Measurements from ENCODE around the gene KMT2B. TPM values are rescaled to one million over a fixed set of nuclear protein-coding genes. Genes with fewer than 3 reads are reported as not detected.

KMT2B gene
- total and polyA plus RNA-seq, 2 donors (not counting 1 experiment from before 2014, with no cell fraction given), result 85.6 to 96.9 TPM

- ATAC-seq (ENCODE audit: low read depth) (no peak), DNase-seq (no peak)
- POLR2A ChIA-PET, result interaction anchor here (0.6 kb wide), 1 partner anchor 410 kb away, joined by 8 read pairs; no protein-coding TSS in a partner anchor
- Mint-ChIP-seq H3K27me3 (no peaks in the 10 kb centered on the region), H3K4me1 (peaks cover 19% of the 10 kb centered on the region), H3K27ac (no peak overlapping the region), H3K4me3 (no peak overlapping the region), H3K9me3 (ENCODE audit: insufficient read depth) (no peaks in the 10 kb centered on the region)
- peaks cover 66% of the 10 kb centered on the region for H4K20me1 ChIP-seq (ENCODE audit: control insufficient read depth, insufficient read depth, low read length, poor library complexity, severe bottlenecking)
- WGBS (ENCODE audit: insufficient coverage), result 94% methylated on average over 13 of the region's 14 CpGs
- no peaks in the 10 kb centered on the region for H3K27me3 ChIP-seq (replicated peaks in 1 of 4; ENCODE audit: control extremely low read depth in 1 of 4, control insufficient read depth in 3 of 4, insufficient read depth in 4 of 4, low read length in 3 of 4)
- no peak overlapping the region for H3K9ac ChIP-seq (ENCODE audit: low read length)
- H3K27ac ChIP-seq (ENCODE audit: low read length in 2 of 2), result no peak overlapping the region
- intact Hi-C loops (cut with micrococcal nuclease), result no loop called here
- no peak overlapping the region for H3K4me2 ChIP-seq (replicated peaks; ENCODE audit: low read depth, low read length, poor library complexity, severe bottlenecking)
- CTCF ChIA-PET, result no interaction called here
- no peak overlapping the region for H3K4me3 ChIP-seq (ENCODE audit: control extremely low read depth in 1 of 5, extremely low read depth in 1 of 5, insufficient read depth in 1 of 5, low read depth in 2 of 5, low read length in 4 of 5)
- no peaks in the 10 kb centered on the region for H3K9me3 ChIP-seq (ENCODE audit: control extremely low read depth in 1 of 3, control insufficient read depth in 2 of 3, insufficient read depth in 1 of 3, low read length in 2 of 3)
- no peak overlapping the region for H2AFZ ChIP-seq (ENCODE audit: insufficient read depth, low read depth, low read length, poor library complexity, severe bottlenecking)
- H3K79me2 ChIP-seq (ENCODE audit: control insufficient read depth, insufficient read depth, low read length), result peaks cover 81% of the 10 kb centered on the region
- peaks cover 8 to 15% of the 10 kb centered on the region in 2 donors for H3K4me1 ChIP-seq (ENCODE audit: control insufficient read depth in 2 of 2, insufficient read depth in 2 of 2, low read length in 2 of 2)
- peaks cover 2 to 71% of the 10 kb centered on the region in 2 experiments for H3K36me3 ChIP-seq (replicated peaks in 1 of 2; ENCODE audit: control extremely low read depth in 1 of 2, control insufficient read depth in 1 of 2, extremely low read depth in 1 of 2, insufficient read depth in 2 of 2, low read length in 1 of 2)
- TF ChIP-seq EZH2 (IDR thresholded peaks at IDR 0.05; ENCODE audit: borderline replicate concordance, insufficient read depth, low read depth, low read length, poor library complexity, severe bottlenecking), result no peak
- no peak for TF ChIP-seq CTCF (IDR thresholded peaks at IDR 0.05)
Measured at GRCh38 chr19:35722461-35722860, 4.7 kb downstream of the KMT2B start.

- intact Hi-C loops (cut with micrococcal nuclease), result no loop called here
- Mint-ChIP-seq H3K4me1 (peaks cover 19% of the 10 kb centered on the region), H3K27me3 (no peaks in the 10 kb centered on the region), H3K4me3 (no peak overlapping the region), H3K27ac (no peak overlapping the region), H3K9me3 (ENCODE audit: insufficient read depth) (no peaks in the 10 kb centered on the region)
- no peak for DNase-seq
- Histone ChIP-seq H3K36me3 (replicated peaks in 1 of 2; ENCODE audit: control extremely low read depth in 1 of 2, control insufficient read depth in 1 of 2, extremely low read depth in 1 of 2, insufficient read depth in 2 of 2, low read length in 1 of 2) (peaks cover 2 to 75% of the 10 kb centered on the region in 2 experiments), H2AFZ (ENCODE audit: insufficient read depth, low read depth, low read length, poor library complexity, severe bottlenecking) (no peak overlapping the region), H3K9ac (ENCODE audit: low read length) (no peak overlapping the region), H3K4me3 (ENCODE audit: control extremely low read depth in 1 of 5, extremely low read depth in 1 of 5, insufficient read depth in 1 of 5, low read depth in 2 of 5, low read length in 4 of 5) (no peak overlapping the region), H3K79me2 (ENCODE audit: control insufficient read depth, insufficient read depth, low read length) (peaks cover 85% of the 10 kb centered on the region), H3K27ac (ENCODE audit: low read length in 2 of 2) (no peak overlapping the region), H3K27me3 (replicated peaks in 1 of 4; ENCODE audit: control extremely low read depth in 1 of 4, control insufficient read depth in 3 of 4, insufficient read depth in 4 of 4, low read length in 3 of 4) (no peaks in the 10 kb centered on the region), H4K20me1 (ENCODE audit: control insufficient read depth, insufficient read depth, low read length, poor library complexity, severe bottlenecking) (peaks cover 70% of the 10 kb centered on the region), H3K4me1 (ENCODE audit: control insufficient read depth in 2 of 2, insufficient read depth in 2 of 2, low read length in 2 of 2) (peaks cover 8 to 15% of the 10 kb centered on the region in 2 donors), H3K4me2 (replicated peaks; ENCODE audit: low read depth, low read length, poor library complexity, severe bottlenecking) (no peak overlapping the region), H3K9me3 (ENCODE audit: control extremely low read depth in 1 of 3, control insufficient read depth in 2 of 3, insufficient read depth in 1 of 3, low read length in 2 of 3) (no peaks in the 10 kb centered on the region)
- no peak for ATAC-seq (ENCODE audit: low read depth)
- ChIA-PET CTCF (no interaction called here), POLR2A (no interaction called here)
- TF ChIP-seq EZH2 (IDR thresholded peaks at IDR 0.05; ENCODE audit: borderline replicate concordance, insufficient read depth, low read depth, low read length, poor library complexity, severe bottlenecking) (no peak), CTCF (IDR thresholded peaks at IDR 0.05) (no peak)
- WGBS (ENCODE audit: insufficient coverage), result 99% methylated on average over 15 of the region's 16 CpGs
Measured at GRCh38 chr19:35722897-35723296, 5.1 kb downstream of the KMT2B start.
